SK-N-SH (cell line): ENCODE data around the gene FAM89B. TPM values are rescaled to one million over a fixed set of nuclear protein-coding genes. Genes with fewer than 3 reads are reported as not detected.

ENCODE experiments used
- CTCF ChIA-PET: fragments of 300-600, 350-600 bp; formaldehyde crosslinking; extraction: SDS; loops from one replicate; lab custom pipeline; 2021; lab: Yijun Ruan, JAX
- POLR2A ChIA-PET: fragments of 350-600 bp; sonication (Branson Sonifier 250); formaldehyde crosslinking; extraction: SDS; loops from one replicate; lab custom pipeline; 2020; ENCODE audit warnings: antibody characterized with exemption, inconsistent platforms; lab: Yijun Ruan, JAX
- DNase-seq: peaks from one replicate; pipeline ENCODE4 v3.0.0; 2012
- H2AFZ ChIP-seq: fragments of 200-600 bp; sonication (generic); 2 replicates; pipeline ENCODE4 v1.8.1; 2016; ENCODE audit warnings: antibody characterized with exemption, mild to moderate bottlenecking, low read depth
- H3F3A ChIP-seq: fragments of 200-600 bp; sonication (generic); replicated peaks from 2 replicates; pipeline ENCODE3; 2016; ENCODE audit warnings: antibody characterized with exemption, mild to moderate bottlenecking; ENCODE audit not compliant: insufficient read depth
- H3K27ac ChIP-seq, 2 experiments: fragments of 200-500 bp in 1 of 2; fragments of 200-600 bp in 1 of 2; sonication (Bioruptor generic) in 1 of 2; sonication (generic), shearing (Covaris generic) in 1 of 2; 2 replicates each; pipeline versions ENCODE4 v1.5.1 to v1.6.1; 2014 to 2016; ENCODE audit warnings: low read depth in 2 of 2, inconsistent platforms in 1 of 2, low read length in 1 of 2, mild to moderate bottlenecking in 1 of 2, mixed read lengths in 1 of 2
- H3K27me3 ChIP-seq: fragments of 200-600 bp; sonication (generic), shearing (Covaris generic); 2 replicates; pipeline ENCODE4 v1.6.1; 2016; ENCODE audit warnings: mixed run types; ENCODE audit not compliant: insufficient read depth
- H3K36me3 ChIP-seq, 2 experiments: fragments of 200-500 bp in 1 of 2; fragments of 200-600 bp in 1 of 2; sonication (Bioruptor generic) in 1 of 2; sonication (generic) in 1 of 2; replicated peaks in 1 of 2; 2 replicates each; pipeline versions ENCODE3 to v1.5.1; 2014 to 2016; ENCODE audit warnings: low read length in 1 of 2, mild to moderate bottlenecking in 1 of 2; ENCODE audit not compliant: insufficient read depth in 2 of 2, control insufficient read depth in 1 of 2
- H3K4me1 ChIP-seq, 2 experiments: fragments of 200-500 bp in 1 of 2; fragments of 200-600 bp in 1 of 2; sonication (Bioruptor generic) in 1 of 2; sonication (generic), shearing (Covaris generic) in 1 of 2; 2 replicates each; pipeline versions ENCODE4 v1.5.1 to v1.6.1; 2014 to 2016; ENCODE audit warnings: low read depth in 1 of 2, low read length in 1 of 2, mixed run types in 1 of 2; ENCODE audit not compliant: insufficient read depth in 2 of 2, control insufficient read depth in 1 of 2
- H3K4me2 ChIP-seq: fragments of 200-600 bp; sonication (generic), shearing (Covaris generic); 2 replicates; pipeline ENCODE4 v1.6.1; 2017; ENCODE audit warnings: mixed run types
- H3K4me3 ChIP-seq, 2 experiments: fragments of 200-500 bp in 1 of 2; fragments of 200-600 bp in 1 of 2; sonication (Bioruptor generic) in 1 of 2; sonication (generic), shearing (Covaris generic) in 1 of 2; 2 replicates each; pipeline versions ENCODE4 v1.5.1 to v1.8.1; 2014 to 2016; ENCODE audit warnings: low read depth in 2 of 2, inconsistent platforms in 1 of 2, low read length in 1 of 2, mild to moderate bottlenecking in 1 of 2, mixed read lengths in 1 of 2, moderate library complexity in 1 of 2
- H3K79me2 ChIP-seq: fragments of 200-600 bp; sonication (generic); 2 replicates; pipeline ENCODE4 v1.8.1; 2017; ENCODE audit warnings: mild to moderate bottlenecking; ENCODE audit not compliant: insufficient read depth
- H3K9ac ChIP-seq: fragments of 200-600 bp; sonication (generic); 2 replicates; pipeline ENCODE4 v1.6.1; 2017; ENCODE audit warnings: mixed run types
- H3K9me2 ChIP-seq: fragments of 200-600 bp; sonication (generic); 2 replicates; pipeline ENCODE4 v1.6.1; 2017; ENCODE audit warnings: mixed run types
- H3K9me3 ChIP-seq: fragments of 200-600 bp; sonication (generic); 2 replicates; pipeline ENCODE4 v1.6.1; 2017; ENCODE audit warnings: mixed run types, mild to moderate bottlenecking, moderate library complexity
- H4K20me1 ChIP-seq: fragments of 200-600 bp; sonication (generic); 2 replicates; pipeline ENCODE4 v1.6.1; 2017; ENCODE audit warnings: mild to moderate bottlenecking, mixed run types; ENCODE audit not compliant: insufficient read depth
- CHD2 ChIP-seq: fragments of 150-350 bp; IDR thresholded peaks from 2 replicates; pipeline ENCODE4 v1.6.1; 2018; ENCODE audit warnings: low read length; ENCODE audit not compliant: partially characterized antibody
- CTCF ChIP-seq: fragments of 200-600 bp; sonication (generic); IDR thresholded peaks from 2 replicates; pipeline ENCODE4 v1.6.1; 2017; ENCODE audit warnings: antibody characterized with exemption, mild to moderate bottlenecking, moderate library complexity
- EP300 ChIP-seq, 2 experiments: IDR thresholded peaks; 2 replicates each; pipeline versions ENCODE4 v1.4.0 to v1.6.1; 2012; ENCODE audit warnings: borderline replicate concordance in 1 of 2, low read depth in 1 of 2, low read length in 1 of 2
- EZH2phosphoT487 ChIP-seq: fragments of 200-600 bp; sonication (generic); IDR thresholded peaks from 2 replicates; pipeline ENCODE4 v1.6.1; 2017; ENCODE audit warnings: low read depth, mixed run types, mild to moderate bottlenecking, antibody characterized with exemption, moderate library complexity, borderline replicate concordance
- FOSL2 ChIP-seq: IDR thresholded peaks from 2 replicates; pipeline ENCODE4 v1.4.0; 2012; ENCODE audit warnings: low read depth, mild to moderate bottlenecking, moderate library complexity, borderline replicate concordance
- GABPA ChIP-seq: IDR thresholded peaks from 2 replicates; pipeline ENCODE4 v1.4.0; 2012; ENCODE audit warnings: low read depth, mild to moderate bottlenecking
- GATA2 ChIP-seq: sonication (generic); formaldehyde crosslinking; IDR thresholded peaks from 2 replicates; pipeline ENCODE4 v1.5.0; 2020; ENCODE audit warnings: mild to moderate bottlenecking, missing genetic modification reagents
- IRF3 ChIP-seq: fragments of 150-350 bp; IDR thresholded peaks from 2 replicates; pipeline ENCODE4 v1.6.1; 2016; ENCODE audit warnings: mild to moderate bottlenecking, low read depth, low read length
- NFIC ChIP-seq: IDR thresholded peaks from 2 replicates; pipeline ENCODE4 v1.4.0; 2012; ENCODE audit warnings: borderline replicate concordance
- PBX3 ChIP-seq: IDR thresholded peaks from 2 replicates; pipeline ENCODE4; 2012
- RAD21 ChIP-seq: IDR thresholded peaks from 2 replicates; pipeline ENCODE4 v1.6.1; 2012; ENCODE audit warnings: mild to moderate bottlenecking, low read length
- RCOR1 ChIP-seq: fragments of 150-350 bp; IDR thresholded peaks from 2 replicates; pipeline ENCODE4 v1.6.1; 2017; ENCODE audit warnings: antibody characterized with exemption, low read length
- RFX5 ChIP-seq: IDR thresholded peaks from 2 replicates; pipeline ENCODE4 v1.6.1; 2012; ENCODE audit warnings: mild to moderate bottlenecking, improper control_type of control experiment, low read length
- RXRA ChIP-seq: IDR thresholded peaks from 2 replicates; pipeline ENCODE4 v1.4.0; 2012; ENCODE audit warnings: low read depth, mild to moderate bottlenecking, borderline replicate concordance
- SMC3 ChIP-seq: IDR thresholded peaks from 2 replicates; pipeline ENCODE4 v1.6.1; 2012; ENCODE audit warnings: low read depth, low read length, improper control_type of control experiment
- TCF12 ChIP-seq: IDR thresholded peaks from 2 replicates; pipeline ENCODE4 v1.4.0; 2012
- TEAD4 ChIP-seq: IDR thresholded peaks from 2 replicates; pipeline ENCODE4 v1.4.0; 2012; ENCODE audit warnings: mild to moderate bottlenecking, borderline replicate concordance; ENCODE audit not compliant: insufficient read depth
- USF1 ChIP-seq: IDR thresholded peaks from 2 replicates; pipeline ENCODE4 v1.4.0; 2012; ENCODE audit warnings: low read depth, borderline replicate concordance
- USF2 ChIP-seq: fragments of 150-350 bp; IDR thresholded peaks from 2 replicates; pipeline ENCODE4 v1.6.1; 2017; ENCODE audit warnings: antibody characterized with exemption, low read length, low read depth, borderline replicate concordance
- WGBS: methylation state at CpG from one replicate; pipeline ENCODE4 v1.1.6; 2017; ENCODE audit warnings: low lambda C conversion rate; 5-methylcytosine and 5-hydroxymethylcytosine counted together
- polyA plus RNA-seq, 3 experiments: library from polyadenylated mRNA; depleted of rRNA; stranded (reverse); fragments of >200 nt; gene quantifications; 2 replicates each; pipeline ENCODE4 v1.2.3, GENCODE V29; 2012

FAM89B gene
- polyA plus RNA-seq, 1 of the 3 experiments (the other 2 are of a cell fraction) = 65.3 TPM

GRCh38 chr11:65545853-65546216 lies 26.5 kb upstream of the FAM89B start:
- POLR2A ChIA-PET = no interaction called here
- H3K4me2 ChIP-seq = no peak overlapping the region
- 0 out of 2 replicates have a peak, but pooled peaks cover 6% of the 10 kb centered on the region for H3K79me2 ChIP-seq
- H3K9ac ChIP-seq = no peak overlapping the region
- no peaks in the 10 kb centered on the region for H3K9me2 ChIP-seq
- H2AFZ ChIP-seq = no peak overlapping the region
- H3K4me3 ChIP-seq = no peak overlapping the region
- no peaks in the 10 kb centered on the region for H3K27me3 ChIP-seq
- peaks cover 17 to 44% of the 10 kb centered on the region in 2 experiments for H3K36me3 ChIP-seq
- TF ChIP-seq RAD21 (no peak), NFIC (no peak), TCF12 (no peak), USF2 (no peak), EZH2phosphoT487 (no peak), SMC3 (no peak), IRF3 (no peak)
- WGBS = over 99% methylated on average over 4 of the region's 4 CpGs
- H3K9me3 ChIP-seq = no peaks in the 10 kb centered on the region
- CTCF ChIA-PET = interaction anchor here (6.8 to 13.1 kb wide), 2 partner anchors 10 to 25 kb away, joined by 53 to 295 read pairs; partner anchors contain the start of genes EHBP1L1, FAM89B and ZNRD2
- H3F3A ChIP-seq = peaks cover 14% of the 10 kb centered on the region
- H3K4me1 ChIP-seq = peaks cover 0 to 8% of the 10 kb centered on the region in 2 experiments; a peak in 1 of 4 replicates
- H4K20me1 ChIP-seq = no peaks in the 10 kb centered on the region
- DNase-seq = no peak
- no peak overlapping the region for H3K27ac ChIP-seq

GRCh38 chr11:65546217-65546958 lies 25.9 kb upstream of the FAM89B start:
- Histone ChIP-seq H3K36me3 (peaks cover 21 to 50% of the 10 kb centered on the region in 2 experiments), H3K27me3 (no peaks in the 10 kb centered on the region), H3K4me2 (no peak overlapping the region), H3K4me1 (peaks cover 0 to 3% of the 10 kb centered on the region in 2 experiments; a peak in 1 of 4 replicates), H3K27ac (no peak overlapping the region), H3K9me3 (no peaks in the 10 kb centered on the region), H3K9me2 (no peaks in the 10 kb centered on the region), H3K9ac (no peak overlapping the region), H3F3A (peaks cover 8% of the 10 kb centered on the region), H3K79me2 (0 out of 2 replicates have a peak, but pooled peaks cover 6% of the 10 kb centered on the region), H3K4me3 (no peak overlapping the region), H4K20me1 (0 out of 2 replicates have a peak, but pooled peaks cover 1% of the 10 kb centered on the region), H2AFZ (no peak overlapping the region)
- peak; percentile 88 for DNase-seq
- 82% methylated on average over 44 of the region's 64 CpGs for WGBS
- ChIA-PET POLR2A (no interaction called here), CTCF (interaction anchor here (0.8 to 13.1 kb wide), 3 partner anchors 10 to 38 kb away, joined by 3 to 295 read pairs (median 53); partner anchors contain the start of genes EHBP1L1, FAM89B and ZNRD2)
- no peak for TF ChIP-seq CHD2
- TF ChIP-seq EP300 (IDR thresholded peaks at IDR 0.05; ENCODE audit: borderline replicate concordance in 1 of 2, low read depth in 1 of 2, low read length in 1 of 2) = no peak
- TF ChIP-seq FOSL2 = no peak
- no peak for TF ChIP-seq TEAD4
- no peak for TF ChIP-seq RCOR1
- TF ChIP-seq PBX3 = no peak
- no peak for TF ChIP-seq USF1
- TF ChIP-seq GATA2 (CRISPR knock-in tag) = no peak
- no peak for TF ChIP-seq CTCF
- no peak for TF ChIP-seq RXRA
- no peak for TF ChIP-seq RFX5
- TF ChIP-seq GABPA = no peak
- no peak for TF ChIP-seq IRF3
